ENCODE measurements around the gene KDM1B.

DNA sequence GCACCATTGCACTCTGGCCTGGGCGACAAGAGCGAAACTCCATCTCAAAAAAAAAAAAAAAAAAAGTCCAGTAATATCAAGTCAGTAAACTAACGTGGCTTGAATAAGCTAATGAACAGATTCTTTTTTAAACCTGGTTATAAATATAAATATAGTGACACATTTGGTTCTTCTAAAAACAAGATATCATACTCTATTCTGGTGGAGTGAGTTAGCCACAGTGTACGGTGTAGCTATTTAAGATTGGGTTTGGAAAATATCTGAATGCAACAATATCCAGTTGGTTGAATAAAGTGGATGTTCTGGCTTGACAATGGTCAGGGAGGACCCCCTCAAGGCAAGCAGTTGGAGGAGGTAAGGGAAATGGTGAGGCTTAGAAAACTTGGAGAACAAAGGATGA lies 115.0 kb downstream of the KDM1B start:
- TF ChIP-seq, protein P1, sequence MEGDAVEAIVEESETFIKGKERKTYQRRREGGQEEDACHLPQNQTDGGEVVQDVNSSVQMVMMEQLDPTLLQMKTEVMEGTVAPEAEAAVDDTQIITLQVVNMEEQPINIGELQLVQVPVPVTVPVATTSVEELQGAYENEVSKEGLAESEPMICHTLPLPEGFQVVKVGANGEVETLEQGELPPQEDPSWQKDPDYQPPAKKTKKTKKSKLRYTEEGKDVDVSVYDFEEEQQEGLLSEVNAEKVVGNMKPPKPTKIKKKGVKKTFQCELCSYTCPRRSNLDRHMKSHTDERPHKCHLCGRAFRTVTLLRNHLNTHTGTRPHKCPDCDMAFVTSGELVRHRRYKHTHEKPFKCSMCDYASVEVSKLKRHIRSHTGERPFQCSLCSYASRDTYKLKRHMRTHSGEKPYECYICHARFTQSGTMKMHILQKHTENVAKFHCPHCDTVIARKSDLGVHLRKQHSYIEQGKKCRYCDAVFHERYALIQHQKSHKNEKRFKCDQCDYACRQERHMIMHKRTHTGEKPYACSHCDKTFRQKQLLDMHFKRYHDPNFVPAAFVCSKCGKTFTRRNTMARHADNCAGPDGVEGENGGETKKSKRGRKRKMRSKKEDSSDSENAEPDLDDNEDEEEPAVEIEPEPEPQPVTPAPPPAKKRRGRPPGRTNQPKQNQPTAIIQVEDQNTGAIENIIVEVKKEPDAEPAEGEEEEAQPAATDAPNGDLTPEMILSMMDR (conservative IDR thresholded peaks at IDR 0.05; ENCODE audit: low read length): no peak
- TF ChIP-seq EZH2phosphoT487 (IDR thresholded peaks at IDR 0.05; ENCODE audit: borderline replicate concordance): no peak
